Neural progenitor cell (in vitro differentiated cells): ENCODE results near the gene HINFP.

Source experiments
- CTCF ChIP-seq: fragments of 200-600 bp; sonication (generic); IDR thresholded peaks from 2 replicates; pipeline ENCODE4 v1.5.1; 2017; ENCODE audit warnings: antibody characterized with exemption, mild to moderate bottlenecking
- EZH2 ChIP-seq: fragments of 200-600 bp; sonication (generic); IDR thresholded peaks from 2 replicates; pipeline ENCODE4 v1.6.1; 2017; ENCODE audit warnings: antibody characterized with exemption, mild to moderate bottlenecking, moderate library complexity

GRCh38 chr11:119173453-119173852 is 52.1 kb downstream of the HINFP start:
- TF ChIP-seq EZH2 (no peak), CTCF (no peak)
